Right ventricle myocardium superior (tissue), 1 donor: Measurements from ENCODE around the gene SIX3. TPM values are rescaled to one million over a fixed set of nuclear protein-coding genes. Genes with fewer than 3 reads are reported as not detected.

Experiments used
- ATAC-seq: fragments of 200-7000 bp; cut with Tn5 transposase; one replicate; pipeline ENCODE4 v1.9.1; 2020; ENCODE audit warnings: mild to moderate bottlenecking; ENCODE audit not compliant: poor library complexity
- DNase-seq: peaks from one replicate; pipeline ENCODE4 v3.0.0-alpha.2; 2020
- intact Hi-C: fragments of 100-400 bp; cut with DNase I; formaldehyde crosslinking; loops from one replicate; pipeline ENCODE4 v1.11.2; 2022
- total RNA-seq: library from RNA; stranded (reverse); fragmentation: NEBNext Ultra II Directional; extraction: Animal tissue kit (Norgen Biotek cat#: 25700); gene quantifications from one replicate; pipeline ENCODE4 v1.2.1, GENCODE V29; 2021
- donor health status: DM: no; HTN: yes; CAD: no; lungs with severe emphysema.

SIX3 gene
- total RNA-seq, 1 donor from 2014 or later: not detected

DNA sequence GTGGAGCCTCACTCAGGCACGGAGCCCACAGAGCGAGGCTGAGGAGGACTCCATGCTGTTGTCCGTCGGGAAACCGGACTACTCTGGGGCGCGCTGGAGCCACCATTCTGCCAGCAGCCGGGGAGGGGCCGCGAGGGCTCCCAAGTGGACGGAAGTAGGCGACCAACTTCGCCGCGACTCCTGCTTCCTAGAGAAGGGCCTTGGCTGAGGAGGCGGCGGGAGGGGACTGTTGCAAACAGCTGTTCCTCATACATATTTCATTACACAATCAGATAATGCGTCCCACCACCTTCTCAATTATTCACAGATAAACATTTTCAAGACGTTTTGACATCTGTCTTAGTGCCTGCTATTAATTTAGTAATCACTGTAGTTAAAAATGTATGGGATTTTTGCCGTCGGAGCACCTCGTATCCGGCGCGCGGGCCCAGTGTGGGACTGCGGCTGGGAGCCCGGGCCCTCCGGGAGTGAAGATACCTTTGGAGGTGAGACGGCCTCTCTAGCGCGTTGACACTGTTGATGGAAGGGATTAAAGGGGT lies 11.7 kb upstream of the SIX3 start:
- intact Hi-C loops: no loop called here
- ATAC-seq: no peak

DNA sequence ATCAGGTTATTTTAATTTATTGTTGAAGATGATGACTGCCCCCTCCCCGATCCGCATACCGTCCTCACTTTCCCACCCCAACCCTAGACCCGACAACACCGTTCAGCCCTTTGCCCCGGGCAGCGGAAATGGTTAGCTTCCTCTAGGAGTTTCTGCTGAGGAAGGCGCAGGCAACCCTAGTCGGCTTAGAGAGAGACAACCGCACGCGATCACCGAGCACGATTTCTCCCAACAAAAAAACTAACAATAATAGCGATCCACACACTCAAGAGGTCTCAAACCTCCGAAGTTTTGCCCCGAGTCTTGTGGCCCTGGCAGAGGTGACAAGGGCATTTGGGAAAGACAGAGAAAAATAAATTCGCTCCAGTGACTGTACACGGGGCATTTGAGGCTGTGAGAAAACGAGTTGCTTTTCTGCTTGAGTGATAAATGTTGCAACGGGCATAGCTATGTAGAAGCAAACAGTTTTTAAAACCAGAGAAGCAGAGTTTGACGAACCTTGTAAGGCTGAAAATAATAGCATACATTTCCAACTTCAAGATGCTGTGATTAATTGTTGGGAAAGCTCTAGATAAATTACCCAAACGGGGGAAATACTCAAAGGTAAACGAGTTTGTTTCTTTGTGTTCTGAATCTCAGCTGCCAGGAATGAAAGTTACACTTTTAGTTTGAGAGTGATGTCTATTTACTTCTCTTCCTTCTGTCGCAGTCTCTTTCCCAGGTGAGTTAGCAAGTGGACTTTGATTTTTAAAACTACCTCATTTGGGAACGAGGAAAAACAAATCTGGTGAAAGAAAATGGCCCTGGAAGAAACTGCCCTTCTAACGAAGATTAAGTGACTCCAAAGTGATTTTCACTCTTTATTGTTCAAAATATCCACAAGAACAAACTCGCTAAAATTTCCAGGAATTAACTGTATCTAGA lies 11.0 kb upstream of the SIX3 start:
- ATAC-seq (no peak), DNase-seq (no peak)
- intact Hi-C loops: no loop called here

More for the DNA sequence above, 11.7 kb upstream of the SIX3 start:
- no peak for DNase-seq

DNA sequence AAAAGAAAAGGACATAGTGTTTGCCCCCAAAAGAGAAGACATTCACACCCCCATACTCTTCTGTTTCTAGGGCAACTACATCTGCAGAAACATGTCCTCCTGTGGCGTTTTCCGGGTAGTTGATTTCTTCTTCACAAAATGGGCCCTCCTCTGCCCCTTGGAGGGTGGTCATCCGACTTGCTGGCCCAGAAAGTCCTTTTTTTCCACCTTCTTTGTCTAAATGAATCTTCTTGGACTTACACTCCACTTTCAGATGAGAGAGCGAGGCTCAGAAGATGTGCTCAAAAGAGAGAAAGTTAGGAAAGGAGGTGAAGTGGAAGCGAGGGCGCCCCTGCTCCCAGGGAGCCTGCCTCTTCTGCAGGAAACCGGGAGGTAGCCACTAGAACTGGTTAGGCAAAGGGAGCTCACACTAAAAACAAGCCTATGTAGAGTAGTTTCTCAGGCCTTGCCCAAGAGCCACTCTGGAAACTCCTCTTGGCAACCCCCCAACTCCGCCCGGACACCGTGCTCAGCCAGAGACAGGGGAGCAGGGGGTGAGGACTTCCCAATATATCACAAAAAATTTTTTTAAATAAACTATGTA lies 10.2 kb upstream of the SIX3 start:
- DNase-seq: no peak
- ATAC-seq: no peak
- intact Hi-C loops: no loop called here

DNA sequence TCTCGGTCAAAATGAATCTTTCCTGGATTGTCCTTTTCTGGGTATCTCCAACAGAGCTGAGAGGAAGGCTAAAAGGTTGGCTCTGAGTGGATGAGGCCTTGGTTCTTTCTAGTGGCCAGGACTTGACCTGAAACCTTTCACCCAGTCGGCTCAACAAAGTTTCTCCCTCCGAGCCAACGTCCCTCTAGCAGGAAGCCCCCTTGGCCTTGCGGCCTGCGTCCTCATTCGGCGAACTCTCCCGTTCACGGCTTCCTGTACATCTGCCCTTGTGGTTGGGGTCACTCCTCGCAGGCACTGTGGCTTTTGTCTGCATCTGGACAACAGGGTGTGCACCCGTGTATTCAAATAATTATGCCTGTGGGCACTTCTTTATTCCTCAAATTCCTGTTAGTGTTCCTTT lies 9.4 kb upstream of the SIX3 start:
- intact Hi-C loops: no loop called here
- no peak for ATAC-seq
- no peak for DNase-seq

DNA sequence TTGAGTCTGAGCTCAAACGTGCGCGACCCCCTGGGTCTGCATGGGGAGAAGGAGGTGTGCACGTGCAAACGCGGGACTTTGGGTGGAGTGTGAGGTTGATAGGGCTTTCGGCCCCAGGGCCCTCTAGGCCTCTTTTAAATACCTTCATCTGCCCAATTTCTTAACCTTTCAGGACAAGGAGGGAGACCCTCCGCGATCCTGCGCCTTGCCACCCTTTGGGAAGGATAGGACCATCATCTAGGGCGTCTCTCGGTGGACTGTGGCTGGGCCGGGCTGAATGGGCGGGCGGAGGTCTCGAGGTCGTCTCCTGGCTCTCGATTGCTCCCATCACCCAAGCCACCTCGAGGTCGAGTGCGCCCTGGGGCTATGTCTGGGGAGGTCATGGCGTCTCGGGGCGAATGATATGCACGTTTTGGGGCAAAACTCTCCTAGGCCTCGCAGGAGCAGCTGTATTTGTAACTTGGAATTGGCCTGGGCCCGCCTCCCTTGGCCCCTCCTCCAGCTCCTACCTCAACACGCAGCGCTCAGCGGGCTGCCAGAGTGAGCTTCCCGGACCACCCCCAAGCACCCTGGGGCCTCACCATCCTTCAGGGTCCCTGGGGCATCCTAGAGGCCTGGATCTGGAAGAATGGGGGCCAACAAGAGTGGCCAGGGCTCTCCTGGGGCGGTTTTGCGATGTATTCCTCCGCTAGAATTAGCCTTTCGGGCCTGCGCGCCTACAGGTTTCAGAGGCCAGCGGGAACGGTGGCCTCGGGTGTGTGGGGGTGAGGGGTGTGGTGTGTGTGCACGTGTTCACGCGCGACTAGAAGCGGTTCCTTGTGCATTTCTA lies 8.7 kb upstream of the SIX3 start:
- intact Hi-C loops: no loop called here
- no peak for ATAC-seq

DNA sequence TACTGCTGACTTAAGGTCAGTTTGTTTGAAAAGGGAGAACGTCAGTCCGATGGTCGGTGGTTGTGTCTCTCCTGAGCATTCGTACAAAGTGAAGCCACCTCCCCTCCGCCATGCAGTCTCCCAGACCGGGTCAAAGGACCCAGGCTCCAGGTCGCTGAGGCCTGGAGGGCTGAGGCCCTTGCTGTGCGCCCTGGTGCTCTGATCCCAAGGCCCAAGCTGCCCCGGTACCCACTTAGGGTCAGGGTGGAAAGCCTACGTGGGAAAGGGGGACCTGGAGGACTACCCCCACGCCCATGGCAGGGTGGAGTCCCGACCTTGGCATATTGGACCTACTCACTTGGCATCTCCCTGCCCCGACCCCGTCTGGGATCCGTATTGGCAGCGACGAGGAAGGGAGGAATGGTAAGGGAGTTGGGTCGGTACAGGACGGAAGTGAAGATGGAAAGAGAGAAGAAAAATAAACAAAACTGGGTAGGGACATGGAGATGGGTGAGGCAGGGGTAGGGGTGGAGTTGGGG lies 8.0 kb upstream of the SIX3 start:
- no peak for ATAC-seq
- no peak for DNase-seq
- intact Hi-C loops: no loop called here

More for the DNA sequence above, 8.7 kb upstream of the SIX3 start:
- no peak for DNase-seq

DNA sequence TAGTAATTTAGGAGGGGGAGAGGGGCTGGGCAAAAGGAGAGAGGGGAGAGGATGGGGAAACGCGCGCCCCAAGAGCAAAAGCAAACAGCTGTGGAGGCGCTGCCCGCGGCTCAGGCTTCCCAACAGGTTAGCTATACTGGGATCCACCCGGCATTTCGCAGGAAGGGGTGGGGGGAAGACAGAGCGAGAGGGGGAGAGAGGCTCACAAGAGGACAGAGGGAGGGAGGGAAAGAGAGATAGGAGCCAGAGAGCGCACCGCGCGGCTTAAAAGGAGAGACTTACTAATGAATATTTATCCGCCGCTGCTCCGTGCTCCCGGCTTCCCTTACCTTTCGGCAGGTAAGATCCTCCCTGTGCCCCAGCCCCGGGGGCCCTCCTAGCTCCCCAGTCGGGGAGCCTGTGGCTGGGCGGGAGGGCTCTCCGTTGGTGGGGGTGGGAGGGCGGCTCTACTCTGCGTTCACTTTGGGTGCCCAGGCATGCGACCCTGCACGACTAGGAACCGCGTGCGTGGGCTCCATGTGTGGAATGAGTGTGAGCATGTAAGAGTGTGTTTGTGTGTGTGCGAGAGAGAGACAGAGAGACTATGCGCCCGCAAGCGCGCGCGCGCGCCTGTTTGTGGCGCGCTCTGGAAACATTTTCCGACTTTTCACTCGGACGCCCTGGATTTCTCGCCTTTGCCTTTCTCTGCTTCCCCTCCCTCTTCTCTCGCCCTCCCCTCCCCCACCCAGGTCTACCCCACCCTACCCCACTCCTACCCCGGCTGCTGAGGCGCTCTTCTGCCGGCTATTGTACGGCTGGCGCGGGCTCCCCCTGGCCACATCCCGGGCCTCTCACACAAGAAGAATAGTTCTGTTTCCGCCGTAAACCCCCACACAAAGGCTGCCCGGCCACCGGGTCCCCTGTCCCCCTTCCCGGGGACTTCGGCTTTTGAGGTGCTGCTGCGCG lies 7.2 kb upstream of the SIX3 start:
- intact Hi-C loops: no loop called here
- DNase-seq (no peak), ATAC-seq (no peak)

DNA sequence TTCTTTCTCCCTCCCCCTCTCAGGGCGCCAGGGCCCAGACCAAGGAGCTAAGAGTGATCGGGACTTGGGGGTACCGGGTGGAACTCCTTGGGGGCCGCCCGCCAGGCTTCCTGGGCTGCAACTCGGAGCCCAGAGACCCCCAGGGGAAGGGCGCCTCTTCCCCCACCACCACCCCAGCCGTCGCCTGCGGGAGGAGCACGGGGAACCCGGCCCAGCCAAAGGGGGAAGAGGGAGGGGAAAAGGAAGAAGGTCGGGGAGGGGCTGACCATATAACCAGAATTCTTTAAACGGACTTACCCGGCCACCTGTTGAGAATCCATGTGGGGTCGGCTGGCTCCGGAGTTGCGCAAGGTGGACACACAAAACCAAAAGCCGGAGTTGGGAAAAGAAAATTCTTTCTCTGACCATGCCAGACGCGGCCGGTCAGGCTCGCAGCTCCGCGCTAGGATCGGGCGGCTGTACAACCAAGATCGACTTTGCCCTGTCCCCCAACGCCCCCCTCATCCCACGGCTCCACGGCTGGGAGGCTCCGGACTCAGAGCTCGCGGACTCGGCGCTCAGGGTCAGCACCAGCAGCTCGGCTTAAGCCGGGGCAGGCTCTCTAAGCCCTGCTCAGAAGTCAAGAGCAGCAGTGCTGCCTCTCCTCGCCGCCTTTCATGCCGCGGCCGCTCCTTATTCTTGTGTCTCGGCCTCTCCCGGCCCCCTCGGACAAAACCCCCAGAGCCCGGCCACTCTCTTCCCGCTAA lies 6.3 kb upstream of the SIX3 start:
- no peak for DNase-seq
- intact Hi-C loops: no loop called here
- ATAC-seq: no peak

DNA sequence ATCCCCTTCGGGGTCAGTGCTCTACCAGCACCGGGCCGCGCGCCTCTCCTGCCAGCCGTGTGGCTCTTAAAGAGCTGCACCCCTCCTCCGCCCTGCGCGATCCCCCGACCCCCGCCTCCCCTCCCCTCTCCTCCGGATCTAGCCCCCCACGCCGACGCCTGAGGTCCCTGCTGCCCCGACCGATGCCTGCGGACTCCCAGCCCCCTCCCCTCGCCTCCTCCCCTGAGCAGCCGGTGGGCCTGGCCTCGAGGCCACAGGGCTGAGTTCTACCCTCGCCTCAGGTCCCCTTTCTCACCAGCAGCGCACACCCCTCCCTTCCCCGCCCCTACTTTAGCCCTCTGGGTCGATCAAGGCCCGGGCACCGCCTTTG lies 5.8 kb upstream of the SIX3 start:
- DNase-seq: no peak
- intact Hi-C loops: no loop called here
- ATAC-seq: no peak

DNA sequence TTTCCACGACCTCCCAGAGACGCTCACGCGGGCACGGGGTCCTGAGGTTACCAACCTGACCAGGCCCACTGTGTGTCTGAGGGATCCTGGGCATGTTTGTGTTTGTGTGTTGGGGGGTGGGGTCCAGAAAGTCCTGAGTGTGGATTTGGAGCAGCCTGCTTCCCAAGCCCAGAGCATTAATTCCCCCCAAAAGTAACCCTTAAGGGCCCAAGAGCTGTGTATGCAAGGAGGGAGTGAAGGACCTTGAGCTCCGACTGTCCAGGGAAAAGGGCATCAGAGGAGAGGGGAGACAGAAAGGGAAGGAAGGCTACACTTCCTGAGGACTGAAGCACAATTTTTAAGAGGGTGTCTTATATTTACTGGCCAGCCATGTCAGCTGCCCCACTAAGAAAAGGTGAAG lies 5.2 kb upstream of the SIX3 start:
- DNase-seq (no peak), ATAC-seq (no peak)
- intact Hi-C loops: no loop called here

DNA sequence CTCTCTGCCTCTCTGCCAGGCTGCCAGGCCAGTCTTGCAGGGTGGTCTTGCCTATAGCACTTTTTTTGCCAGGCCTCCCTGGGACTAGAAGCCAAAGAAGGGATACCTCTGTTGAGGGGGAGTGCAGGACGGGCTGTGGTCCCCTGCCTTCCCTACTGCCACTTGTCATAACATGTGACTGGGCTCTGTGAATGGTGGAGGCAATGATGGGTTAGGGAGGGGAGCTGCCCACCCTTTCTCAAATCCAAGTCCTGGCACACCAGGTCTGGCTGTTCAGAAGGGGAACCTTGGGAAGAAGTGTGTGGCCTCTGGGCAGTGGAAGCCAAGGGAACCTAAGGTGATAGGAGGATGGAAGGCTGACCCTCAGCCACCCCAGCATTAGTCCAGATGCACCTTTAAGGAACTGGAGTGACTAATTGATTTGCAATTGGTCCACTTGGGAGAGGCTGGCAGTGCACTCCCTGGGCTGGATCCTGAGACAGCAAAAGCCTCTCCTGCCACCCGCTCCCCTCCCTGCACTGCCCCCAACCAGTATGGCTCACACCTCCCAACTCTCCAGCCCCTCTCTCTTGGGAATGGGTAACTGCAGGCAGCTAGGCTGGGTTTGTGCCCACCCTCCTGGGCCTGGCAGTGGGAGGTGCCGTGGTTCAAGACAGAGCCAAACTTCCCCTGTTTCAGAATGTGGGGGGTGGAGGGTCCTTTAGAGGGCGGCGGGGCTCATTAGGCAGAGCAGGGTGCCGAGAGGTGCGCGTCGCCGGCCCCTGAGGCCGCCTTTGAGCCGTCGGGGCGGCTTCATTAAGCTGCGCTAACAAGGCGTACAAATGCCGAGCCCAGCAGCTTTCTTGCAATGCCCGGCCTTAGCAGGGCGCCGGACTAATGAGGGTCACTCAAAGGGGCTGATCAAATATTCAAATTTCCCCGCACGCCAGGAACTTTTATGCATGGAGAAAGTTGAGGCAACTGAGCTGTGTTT lies 4.5 kb upstream of the SIX3 start:
- no peak for ATAC-seq
- intact Hi-C loops: no loop called here
- DNase-seq: no peak

DNA sequence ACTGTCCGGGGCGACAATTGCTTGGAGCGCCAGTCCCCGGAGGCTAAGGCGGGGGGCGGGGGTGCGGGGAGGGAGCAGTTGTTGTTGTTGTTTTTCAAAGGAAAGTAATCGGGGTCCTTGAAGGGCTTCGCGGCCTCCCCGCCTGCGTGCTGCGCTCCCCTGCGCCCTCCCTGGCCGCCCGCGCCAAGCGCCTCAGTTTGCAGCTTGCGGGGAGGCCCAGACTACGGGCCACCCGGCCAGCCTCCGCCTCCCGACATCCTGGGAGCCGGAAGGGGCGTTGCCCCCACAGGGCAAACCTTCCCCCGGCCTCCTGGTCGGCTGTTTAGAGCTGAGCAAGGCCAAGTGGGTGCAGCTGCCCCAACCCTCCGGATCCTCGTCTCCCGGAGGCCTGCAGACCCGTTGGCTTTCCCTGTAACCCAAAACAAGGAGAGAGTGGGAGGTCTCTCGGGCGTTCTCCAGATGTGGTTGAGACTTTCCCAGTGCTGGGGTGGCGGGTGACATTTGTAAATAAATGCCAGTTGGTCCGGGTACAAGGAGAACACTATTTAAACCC lies 3.7 kb upstream of the SIX3 start:
- intact Hi-C loops: no loop called here
- DNase-seq (no peak), ATAC-seq (no peak)

DNA sequence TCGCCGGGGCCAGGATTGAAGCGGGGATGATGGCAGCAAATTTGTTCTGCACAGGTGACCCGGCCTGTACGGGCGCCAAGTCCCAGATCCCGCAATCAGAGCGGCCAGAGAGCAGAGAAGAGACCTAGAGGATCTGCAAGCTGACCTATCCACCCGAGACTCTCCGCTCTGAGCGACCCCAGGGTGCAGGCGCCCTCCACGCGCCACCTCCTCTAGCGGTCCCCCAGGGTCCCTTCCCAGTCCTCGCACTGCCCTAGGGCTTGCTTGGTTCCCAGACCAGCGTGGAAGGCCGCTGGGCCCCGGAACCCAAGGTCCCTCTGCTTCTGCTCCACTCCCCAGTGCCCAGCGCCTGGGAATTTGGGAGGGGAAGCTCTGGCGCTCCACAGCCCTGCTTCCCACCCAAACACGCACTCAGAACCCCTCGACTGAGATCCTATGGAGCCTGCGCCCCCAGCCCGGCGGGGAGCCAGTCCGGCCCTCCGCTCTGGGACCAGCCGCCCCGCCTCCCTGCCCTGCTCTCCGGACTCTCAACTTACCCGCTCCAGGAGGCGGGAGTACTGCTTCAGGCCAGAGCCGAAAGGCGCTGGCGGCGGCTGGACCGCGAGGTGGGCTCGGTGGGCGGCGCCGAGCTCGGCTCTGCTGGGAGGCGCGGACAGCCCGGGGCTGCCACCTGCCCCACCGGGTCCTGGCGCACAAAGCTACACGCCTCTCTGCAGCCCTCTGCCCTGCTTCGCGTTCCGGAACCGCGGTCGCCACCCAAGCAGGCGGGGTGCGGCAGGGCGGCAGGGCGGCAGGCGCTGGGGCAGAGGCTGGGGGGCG lies 3.0 kb upstream of the SIX3 start:
- intact Hi-C loops: no loop called here
- ATAC-seq: no peak
- no peak for DNase-seq

DNA sequence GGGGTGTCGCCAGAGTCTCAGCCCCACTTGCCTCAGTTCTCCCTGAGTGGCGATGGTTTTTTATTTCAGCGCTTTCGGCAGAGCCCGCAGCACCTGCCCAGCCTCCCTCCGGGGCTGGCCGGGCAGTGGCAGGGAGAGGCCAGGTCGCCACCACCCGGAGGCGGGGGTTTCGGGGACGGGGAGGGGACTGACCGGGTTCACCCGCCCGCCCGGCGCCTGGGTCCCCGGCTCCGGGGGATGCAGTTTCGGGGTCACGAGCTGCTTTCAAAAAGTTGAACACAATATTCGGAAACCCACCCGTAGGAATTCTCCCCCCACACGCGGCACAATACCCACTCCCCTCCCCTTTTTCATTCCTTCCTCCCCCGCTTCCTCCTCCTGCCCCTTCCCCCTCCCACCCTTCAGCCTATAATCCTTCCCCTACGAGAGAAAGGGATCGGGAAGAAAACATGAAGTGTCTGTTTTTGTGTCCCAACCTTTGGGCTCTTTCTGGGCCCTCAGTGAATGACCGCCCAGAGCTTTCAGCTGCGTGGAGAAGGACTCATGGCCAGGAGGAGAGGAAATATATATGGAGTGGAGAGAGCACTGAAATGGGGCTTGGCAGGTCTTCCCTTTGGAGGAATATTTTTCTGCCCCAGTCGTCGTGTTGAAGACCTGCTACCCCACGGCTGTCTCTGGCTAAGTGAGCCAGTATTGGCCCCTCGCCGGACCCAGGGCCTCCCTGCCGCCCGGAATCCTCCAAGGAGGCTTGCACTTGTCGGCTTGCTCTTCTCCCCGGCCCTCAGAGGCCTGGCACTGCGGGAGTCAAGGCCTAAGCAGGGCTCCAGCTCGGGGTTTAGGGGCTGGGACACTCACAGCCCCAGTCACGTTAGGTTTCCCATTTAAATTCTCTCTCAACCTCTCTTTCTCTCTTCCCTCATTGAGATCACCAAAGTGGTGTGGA lies 2.1 kb upstream of the SIX3 start:
- intact Hi-C loops: no loop called here
- no peak for DNase-seq
- ATAC-seq: no peak
